HG03439 (cell line): Measurements from ENCODE around the gene RAP1GAP2.
A peak's percentile ranks its signal among the peaks of the same experiment; 100 is the strongest.
"Not testable (repeated sequence)": the region's sequence is repeated elsewhere in the genome, so short reads cannot be mapped to it uniquely, and the experiment has no call there.

Experiments used
- ATAC-seq: cut with Tn5 transposase; IDR thresholded peaks from one replicate; pipeline ENCODE4 v1.9.1; 2021; ENCODE audit warnings: mild to moderate bottlenecking, moderate library complexity; ENCODE audit not compliant: unreplicated experiment

The RAP1GAP2 gene

DNA sequence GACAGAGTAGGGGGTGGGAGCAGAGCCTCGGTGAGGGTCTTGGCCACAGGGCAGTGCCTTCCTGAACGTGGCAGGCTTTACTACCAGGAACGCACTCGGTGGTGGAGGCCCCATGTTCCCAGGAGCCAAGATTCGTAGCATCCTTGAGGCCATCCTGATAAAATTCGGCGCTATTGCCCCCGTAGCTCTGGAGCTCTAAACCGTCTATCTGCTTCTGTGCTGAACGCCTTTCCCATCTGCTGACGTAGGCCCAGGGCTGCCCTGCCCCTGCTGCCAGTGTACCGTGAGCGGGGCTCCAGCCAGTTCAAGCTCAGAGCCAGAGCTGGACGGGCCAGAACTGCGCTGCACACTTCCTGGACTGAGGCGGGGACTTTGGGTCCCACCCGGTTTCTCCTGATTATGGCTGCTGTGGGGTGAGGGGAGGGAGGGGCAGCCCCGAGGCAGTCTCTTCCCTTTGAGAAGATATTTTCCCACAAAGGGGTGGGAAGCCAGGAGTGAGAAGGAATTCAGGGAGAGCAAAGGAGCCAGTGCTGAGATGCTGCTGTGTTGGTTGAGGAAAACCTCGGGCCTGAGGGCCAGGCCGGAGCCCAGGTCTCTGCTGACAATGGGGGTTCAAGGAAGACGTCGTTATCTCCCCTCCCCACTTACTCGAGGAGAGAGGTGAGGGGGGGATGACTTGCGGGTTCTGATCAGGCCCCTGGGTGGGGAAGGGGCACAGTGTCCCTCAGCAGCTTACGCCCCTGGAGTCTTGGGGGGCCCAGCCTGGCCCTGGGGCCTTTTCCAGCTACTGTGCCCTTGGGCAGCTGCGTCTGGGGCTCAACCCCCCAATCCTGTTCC, 237.7 kb downstream of the RAP1GAP2 start:
- ATAC-seq: no peak

DNA sequence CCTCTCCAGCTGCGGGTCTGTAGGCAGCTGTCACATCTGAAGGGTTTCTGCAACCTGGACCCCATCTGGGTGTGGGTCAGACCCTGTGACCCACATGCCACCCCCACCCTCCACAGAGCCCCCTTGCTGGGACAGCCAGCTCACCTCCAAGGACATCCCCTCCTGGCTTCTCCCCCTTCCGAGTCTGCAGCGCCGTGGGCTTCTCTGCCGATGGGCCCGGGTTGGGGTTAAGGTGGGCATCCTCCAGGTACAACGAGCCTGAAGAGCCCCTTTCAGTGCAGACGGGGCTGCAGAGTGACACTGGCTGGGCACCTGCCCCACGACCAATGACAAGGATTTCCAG, 238.3 kb downstream of the RAP1GAP2 start:
- no peak for ATAC-seq

DNA sequence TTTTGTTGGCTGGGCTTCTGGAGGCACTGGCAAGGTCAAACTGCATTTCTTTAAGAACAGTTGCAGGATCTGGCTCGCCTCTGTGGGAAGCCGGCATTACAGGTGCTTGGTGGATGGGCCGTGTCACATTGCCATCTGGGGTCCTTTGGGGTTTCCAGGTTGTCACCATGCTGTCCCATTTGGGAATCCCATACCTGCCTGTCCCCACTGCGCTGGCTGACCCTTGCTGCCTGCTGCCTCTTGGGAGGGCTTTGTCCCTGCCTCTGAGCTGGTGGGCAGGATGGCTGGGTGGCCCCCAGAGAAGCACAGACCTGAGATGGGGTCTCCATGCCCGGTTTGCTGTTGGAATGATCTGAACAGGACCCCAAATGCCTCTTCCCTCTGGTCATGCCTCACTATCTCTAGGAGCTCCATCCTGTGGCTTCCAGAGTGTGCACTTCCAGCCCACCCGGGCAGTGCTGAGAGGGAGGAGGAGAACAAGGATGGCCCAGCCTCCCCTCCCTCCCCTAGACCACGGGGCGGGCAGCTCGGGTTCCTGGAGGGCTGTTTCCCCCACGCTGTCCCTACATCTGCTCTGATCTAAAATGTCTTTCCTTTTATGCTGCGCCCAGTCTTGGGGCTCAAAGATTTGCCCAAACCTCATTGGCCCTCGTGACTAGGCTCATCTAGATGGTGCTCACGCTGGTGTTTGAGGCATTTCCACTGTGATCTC, 239.2 kb downstream of the RAP1GAP2 start:
- ATAC-seq: no peak

DNA sequence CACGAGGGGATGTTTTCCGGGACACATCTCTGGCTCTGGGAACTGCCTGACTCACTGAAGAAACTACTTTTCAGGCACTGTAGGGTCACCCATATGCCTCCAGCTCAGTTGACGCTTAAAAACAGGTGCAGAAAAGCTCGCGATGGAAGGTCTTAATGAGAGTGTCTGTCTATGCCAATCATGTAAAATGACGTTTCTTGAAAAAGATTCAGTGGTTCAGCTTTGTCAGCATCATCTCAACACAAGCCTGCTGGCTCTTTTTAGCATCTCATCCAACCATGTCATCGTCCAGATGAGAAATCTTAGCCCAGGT, 239.7 kb downstream of the RAP1GAP2 start:
- no peak for ATAC-seq

DNA sequence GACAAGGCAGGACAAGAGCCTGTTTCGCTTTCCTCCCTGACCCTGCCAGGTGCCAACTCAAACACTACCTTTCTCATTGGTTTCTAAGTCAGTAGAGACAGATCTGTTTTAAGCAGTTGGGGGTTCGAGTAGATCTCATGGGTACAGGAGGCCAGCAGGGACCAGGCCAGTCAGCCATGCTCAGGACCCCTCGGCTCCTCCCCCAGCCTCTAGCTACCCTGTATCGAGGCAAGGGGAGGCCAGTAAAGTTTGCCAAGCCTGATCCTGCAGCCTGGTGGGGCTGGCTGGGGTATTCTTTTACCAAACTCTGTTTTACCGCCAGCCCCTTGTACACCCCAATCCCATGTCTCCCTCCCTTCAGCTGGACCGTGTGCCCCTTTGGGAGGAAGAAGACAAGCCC, 240.6 kb downstream of the RAP1GAP2 start:
- ATAC-seq: no peak

DNA sequence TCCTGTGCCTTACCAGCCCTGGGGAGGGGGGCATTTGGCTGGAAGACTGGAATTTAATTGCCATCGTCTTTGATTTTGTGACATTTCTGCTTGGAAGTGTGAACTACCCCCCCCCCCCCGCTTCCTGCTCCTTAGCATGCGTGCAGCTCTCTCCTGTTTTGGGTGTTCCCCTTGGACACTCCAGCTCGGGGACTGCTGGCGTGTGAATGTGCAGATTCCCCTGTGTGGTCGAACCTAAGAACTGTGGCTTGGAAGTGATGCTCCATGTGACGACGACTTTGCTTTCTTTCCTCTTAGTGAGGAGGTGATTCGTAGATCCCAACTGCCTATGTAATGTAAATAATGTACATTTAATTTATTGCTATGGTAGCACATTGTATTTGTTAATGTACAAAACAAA, 241.0 kb downstream of the RAP1GAP2 start:
- no peak for ATAC-seq

DNA sequence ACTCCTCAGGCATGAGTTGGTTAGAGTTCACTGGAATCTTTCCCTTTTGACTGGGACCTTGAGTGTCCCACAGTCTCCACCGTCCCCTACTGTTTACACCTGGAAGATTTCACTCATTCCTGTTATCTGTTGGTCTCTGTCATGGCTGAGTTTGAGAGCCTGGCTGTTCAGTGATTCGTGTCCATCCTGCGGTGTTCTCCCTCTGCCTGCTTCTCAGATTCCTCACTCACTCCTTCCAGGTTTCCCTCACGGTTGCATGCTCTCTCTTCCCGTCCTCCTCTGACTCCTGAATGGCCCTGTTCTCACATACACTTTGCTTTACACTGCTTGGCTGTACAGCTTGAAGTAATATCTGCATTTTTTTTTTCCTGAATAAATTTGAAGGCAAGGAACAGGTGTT, 242.7 kb downstream of the RAP1GAP2 start:
- ATAC-seq: no peak

DNA sequence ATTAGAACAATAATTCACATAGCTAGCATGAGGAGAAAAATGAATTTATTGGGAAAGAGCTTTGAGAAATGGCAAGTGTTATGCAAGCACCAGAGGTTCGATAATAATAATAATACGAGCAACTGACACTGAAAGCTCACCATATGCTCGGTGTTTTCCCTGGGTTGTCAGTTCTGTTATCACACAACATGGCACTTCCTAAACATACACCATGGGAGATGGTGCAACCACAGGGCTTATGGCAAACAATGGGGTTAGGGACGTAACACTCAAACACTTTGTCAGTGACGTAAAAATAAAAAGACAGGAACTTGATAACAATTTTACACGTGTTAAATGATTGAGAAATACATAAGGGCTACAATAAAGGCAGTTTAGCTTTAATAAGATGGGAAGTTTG, 243.5 kb downstream of the RAP1GAP2 start:
- no peak for ATAC-seq

DNA sequence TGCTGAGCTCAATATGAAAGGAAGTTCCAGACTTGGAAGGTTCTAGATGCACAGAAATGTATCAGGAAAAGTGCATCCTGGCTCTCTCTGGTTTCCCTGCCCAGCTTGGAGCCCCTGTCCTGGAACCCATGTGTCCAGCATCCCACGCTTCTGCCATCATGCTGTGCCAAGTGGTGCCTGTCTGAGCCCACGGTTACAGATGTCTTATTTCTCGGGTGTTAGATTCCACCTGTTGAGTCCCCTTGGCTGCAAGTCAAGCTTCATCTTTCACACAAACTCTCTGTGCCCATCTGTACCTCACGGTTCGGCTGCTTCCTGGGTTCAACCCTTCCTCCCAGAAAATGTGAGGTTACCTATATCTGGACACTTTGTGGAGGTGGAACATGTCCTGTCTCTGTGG, 244.6 kb downstream of the RAP1GAP2 start:
- no peak for ATAC-seq

DNA sequence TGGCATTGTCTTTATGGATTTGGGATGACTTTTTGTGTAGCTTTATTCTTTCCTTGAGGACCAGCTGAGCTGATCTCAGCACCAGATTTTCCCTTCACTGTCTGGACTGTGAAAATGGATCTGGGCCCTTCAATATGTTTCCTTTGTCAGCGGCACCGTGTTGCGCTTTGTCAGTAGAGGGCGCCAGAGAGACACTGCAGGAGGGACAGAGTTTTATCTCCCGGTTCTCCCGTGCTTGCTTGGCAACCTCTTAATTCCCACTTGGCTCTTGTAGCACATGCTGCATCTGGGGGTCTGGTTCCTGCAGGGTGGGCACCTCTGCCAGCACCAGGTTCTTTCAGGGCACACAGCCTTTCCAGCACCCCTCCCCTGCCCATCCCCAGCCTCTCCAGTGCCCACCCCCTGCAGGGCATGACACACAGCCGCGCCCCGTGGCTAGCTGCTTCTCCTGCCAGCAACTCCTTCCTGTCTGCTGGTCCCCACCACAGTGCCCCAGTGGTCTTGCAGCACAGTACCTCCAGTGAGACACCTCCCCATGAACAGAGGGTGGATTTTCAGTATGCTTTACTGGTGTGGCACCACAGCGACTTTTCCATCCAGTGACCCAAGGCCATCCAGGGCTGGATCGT, 247.6 kb downstream of the RAP1GAP2 start:
- no peak for ATAC-seq

DNA sequence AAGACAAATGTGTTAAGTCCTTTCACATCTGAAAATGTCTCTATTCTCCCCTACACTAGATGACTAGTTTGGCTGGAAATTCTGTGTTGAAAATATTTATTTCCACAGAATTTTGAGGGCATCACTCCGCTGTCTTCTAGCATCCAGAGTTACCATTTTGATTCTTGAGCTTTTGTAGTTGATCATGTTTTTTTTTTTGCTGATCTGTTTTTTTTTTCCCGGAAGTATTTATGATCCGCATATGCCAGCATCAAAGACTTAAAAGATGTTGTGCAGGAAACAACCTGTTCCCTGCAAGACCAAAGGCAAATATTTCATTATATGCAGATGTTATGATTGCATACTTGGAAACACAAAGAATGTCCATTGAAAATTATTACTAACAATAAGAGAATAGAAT, 250.5 kb downstream of the RAP1GAP2 start:
- ATAC-seq: no peak

DNA sequence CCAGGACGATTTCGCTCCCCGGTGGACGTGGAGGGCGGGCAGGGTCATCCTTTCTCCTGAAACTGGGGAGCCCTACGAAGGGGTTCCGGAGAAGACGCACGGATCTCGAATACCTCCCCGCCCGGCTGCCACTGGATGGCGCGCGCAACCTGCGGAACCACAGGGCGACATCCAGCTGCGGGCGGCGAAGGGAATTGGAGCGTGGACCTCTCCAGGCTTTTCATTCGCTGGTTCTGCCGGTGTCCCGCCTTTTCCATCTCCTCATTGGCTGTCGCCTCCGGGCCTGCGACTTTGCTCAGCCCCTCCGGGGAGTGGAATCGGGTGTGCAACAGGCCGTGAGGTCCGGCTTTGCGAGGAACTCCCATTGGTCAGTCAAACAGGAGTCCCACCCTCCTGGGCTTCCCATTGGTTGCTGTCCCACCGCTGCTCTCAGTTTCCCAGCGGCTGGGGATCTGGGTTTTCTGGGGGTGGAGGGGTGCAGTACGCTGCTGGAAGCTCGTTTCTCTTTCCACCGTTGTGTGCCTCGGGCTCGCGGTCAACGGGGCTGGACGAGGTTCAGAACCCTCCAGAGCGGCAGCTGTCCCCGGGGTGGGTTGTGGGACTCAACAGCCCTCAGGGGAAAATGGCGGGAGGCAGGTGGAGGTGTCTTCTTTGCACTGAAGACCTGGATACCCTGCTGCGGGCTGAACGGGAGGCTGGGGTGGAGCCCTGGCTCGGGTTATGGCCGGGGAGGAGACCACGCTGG, 252.7 kb downstream of the RAP1GAP2 start:
- ATAC-seq: peak; percentile 76

DNA sequence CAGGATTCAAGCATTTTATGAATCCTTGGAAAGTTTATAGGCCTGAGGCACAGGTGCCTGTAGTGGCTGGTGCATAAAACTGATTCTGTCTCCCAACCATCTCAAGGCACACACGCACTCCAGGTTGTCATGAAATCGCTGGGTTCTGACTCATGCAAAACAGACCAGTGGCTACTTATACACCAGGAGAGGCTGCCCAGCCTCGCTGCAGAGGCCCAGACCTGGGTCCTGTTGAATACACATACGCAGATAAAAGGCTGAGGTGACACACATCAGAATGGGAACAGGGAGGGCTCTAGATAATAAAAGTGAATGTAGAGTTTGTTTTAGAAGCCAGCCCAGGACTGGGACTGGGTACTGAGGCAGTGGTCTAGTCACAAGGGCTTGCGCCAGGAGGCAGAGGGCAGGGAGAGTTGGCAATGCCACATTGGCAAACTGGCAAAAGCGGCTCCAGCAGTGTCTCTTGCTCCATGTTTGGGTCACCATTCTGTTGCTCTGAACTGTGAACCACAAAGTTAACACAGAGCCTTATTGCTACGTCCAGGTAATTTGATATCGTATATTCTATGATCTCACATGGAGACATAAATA, 253.6 kb downstream of the RAP1GAP2 start:
- no peak for ATAC-seq

DNA sequence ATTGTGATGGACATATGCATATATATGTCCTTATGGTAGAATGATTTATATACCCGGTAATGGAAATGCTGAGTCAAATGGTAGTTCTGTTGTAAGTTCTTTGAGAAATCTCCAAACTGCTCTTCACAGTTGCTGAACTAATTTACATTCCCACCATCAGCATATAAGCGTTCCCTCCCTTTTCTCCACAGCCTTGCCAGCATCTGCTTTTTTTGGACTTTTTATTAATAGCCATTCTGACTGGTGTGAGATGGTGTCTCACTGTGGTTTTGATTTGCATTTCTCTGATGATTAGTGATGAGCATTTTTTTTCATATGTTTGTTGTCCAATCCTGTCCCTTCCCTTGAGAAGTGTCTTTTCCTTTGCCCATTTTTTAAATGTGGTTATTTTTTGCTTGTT, 258.6 kb downstream of the RAP1GAP2 start:
- ATAC-seq: not testable (repeated sequence)

DNA sequence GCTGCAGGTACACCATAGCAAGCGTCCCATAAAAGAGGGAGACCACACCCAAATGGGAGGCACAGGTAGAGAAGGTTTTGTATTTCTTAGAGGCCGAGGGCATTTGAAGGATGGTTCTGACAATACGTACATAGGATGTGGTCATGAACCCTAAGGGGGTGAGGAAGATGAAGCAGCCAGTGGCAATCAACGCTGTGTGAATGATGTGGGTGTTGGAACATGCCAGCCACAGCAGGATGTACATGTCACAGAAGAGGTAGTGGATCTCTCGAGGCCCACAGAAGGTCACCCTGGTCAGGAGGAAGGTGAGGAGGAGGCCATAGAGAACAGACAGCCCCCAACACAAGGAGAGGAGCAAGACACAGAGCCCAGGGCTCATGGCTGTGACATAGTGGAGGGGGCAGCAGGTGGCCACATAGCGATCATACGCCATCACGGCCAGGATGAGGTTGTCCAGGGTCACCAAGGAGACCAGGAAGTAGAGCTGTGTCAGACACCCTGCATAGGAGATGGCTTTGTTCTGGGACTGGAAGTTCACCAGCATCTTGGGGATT, 266.7 kb downstream of the RAP1GAP2 start:
- not testable (repeated sequence) for ATAC-seq

DNA sequence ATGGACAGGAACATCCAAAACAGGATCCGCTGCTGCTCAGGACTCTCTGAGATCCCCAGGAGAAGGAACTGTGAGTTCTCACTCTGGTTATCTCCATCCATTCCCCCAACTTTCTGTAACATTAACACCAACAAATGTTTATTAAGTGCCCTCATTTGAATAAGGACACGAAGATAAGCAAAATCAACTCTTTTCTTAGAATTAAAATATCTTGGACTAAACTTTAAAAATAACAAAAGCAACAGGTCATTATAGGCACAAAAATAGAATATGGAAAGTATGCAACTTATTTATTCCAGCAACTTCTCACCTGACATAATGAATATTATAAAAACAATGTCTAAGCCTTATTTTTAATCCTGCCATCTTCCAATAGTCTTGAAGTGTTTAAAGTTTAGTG, 267.3 kb downstream of the RAP1GAP2 start, which contains the start of gene OR1D5:
TSS of gene OR1D5 (minus strand) at position 101 of the 400 bp plus-strand sequence. CDS start at position 101, 0 bp downstream.
- not testable (repeated sequence) for ATAC-seq

DNA sequence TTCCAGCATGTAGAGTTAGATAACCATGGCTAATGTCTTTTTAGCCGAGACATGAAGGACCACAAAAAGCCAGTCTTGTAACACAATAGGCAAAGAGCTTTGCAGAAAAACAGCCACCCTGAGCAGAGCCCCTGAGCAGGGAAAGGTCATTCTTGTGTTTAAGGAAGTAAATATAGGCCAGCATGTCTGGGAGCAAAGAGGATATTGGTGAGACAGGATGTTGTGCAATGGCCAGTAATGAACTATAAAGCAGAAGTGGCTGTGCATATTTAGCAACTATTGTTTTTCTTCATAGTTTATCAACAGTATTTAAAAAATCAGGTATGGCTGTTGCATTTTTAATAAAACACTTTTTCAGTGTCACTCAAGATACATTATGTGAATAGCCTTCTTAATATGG, 269.0 kb downstream of the RAP1GAP2 start:
- ATAC-seq: not testable (repeated sequence)

DNA sequence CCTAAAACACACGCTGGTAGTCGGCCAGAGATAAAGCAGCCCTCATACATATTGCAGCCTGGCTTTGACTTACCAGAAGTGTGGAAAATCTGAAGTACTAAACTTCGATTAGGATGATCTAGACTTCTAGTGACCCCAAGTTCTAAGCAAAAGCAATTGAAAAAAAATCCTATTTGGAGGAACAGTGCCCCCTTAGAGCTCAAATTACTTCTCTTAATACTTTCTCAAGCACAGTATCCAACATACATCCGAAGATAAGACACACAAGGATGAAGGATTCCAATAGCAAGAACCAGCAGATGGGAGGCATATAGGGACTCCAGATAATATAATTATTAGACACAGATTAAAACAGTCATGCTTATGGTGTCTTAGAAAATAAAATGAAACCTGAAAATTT, 277.6 kb downstream of the RAP1GAP2 start:
- ATAC-seq: not testable (repeated sequence)
